HUDEP-2 (cell line): ENCODE measurements around the gene MYH16.
"Not testable (repeated sequence)": the region's sequence is repeated elsewhere in the genome, so short reads cannot be mapped to it uniquely, and the experiment has no call there.

ENCODE experiments used
- DNase-seq, 76 experiments: peaks; one replicate each; lab custom pipeline; 2025; ENCODE audit not compliant: unreplicated experiment in 76 of 76; lab: John Stamatoyannopoulos, UW

The MYH16 gene

DNA sequence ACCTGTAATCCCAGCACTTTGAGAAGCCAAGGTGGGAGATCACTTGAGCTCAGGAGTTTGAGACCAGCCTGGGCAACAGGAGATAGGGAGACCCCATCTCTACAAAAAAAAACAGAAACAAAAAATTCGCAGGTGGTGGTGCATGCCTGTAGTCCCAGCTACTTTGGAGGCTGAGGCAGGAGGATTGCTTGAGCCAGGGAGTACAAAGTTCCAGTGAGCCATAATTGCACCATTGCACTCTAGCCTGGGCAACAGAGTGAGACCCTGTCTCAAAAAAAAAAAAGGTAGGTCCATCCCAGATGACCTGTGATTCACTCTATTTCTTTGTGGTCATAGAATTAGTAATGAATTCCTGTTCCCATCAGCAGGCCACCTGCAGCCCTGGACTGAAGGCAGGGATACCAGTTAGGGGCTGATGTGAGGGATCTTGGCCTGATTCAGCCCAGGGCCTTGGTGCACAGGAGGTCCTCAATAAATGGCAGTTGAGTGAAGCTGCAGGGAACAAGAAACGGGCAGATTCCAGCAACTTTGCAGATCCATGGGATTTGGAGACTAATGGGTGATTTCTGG lies at the start of gene MYH16:
MYH16 (plus strand) TSS at position 364 of the 570 bp plus-strand sequence.
- DNase-seq = no peak

GRCh38 chr7:99224263-99224898 lies 48.3 kb upstream of the MYH16 start:
- DNase-seq = peak in 26 of 76 experiments; percentile 2 to 45 (median 16)

DNA sequence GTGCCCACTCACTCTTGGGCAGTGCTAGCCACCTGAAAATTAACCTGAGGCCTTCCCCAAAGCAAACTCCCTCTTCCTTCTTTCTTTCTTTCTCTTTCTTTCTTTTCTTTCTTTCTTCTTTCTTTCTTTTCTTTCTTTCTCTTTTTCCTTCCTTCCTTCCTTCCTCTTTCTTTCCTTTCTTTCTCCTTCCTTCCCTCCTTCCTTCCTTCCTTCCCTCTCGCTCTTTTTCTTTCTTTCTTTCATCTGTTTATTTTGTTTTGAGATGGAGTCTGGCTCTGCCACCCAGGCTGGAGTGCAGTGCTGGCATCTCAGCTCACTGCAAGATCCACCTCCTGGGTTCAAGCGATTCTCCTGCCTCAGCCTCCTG lies 47.8 kb upstream of the MYH16 start:
- no peak for DNase-seq

- no peak for DNase-seq
These were observed 43.4 kb upstream of the MYH16 start for GRCh38 chr7:99229234-99229633.

DNA sequence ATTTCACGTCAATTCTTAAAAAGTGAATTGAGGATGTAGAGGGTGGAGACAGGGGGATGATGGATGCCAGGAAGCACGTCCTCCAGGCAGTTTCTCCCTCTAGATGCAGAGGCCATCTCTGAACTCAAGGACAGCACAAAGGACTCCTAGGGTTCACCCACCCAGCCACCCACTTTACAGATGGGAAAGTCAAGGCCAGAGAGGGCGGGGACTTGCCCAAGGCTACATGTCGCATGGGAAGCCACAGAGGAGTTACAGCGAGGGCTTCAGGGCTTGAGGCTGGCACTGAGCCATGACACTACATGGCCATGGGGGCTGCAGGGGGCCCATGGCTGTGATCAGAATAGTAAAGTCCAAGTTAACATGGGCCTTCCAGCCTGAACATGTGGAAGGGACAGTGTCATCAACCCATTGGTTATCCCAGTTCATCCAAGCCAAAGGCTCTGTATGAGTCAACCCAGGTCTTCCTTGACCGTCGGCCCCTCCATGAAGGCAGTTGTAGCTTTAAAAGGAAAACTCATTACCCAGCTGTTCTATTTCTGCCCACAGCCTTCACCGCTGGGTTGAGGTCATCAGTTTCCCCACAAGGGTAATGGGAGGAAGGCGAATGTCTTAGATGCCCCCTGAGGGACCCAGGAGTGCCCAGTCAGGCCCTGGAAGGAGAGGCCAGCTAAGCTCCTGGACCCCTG lies 40.4 kb upstream of the MYH16 start:
- no peak for DNase-seq

DNA sequence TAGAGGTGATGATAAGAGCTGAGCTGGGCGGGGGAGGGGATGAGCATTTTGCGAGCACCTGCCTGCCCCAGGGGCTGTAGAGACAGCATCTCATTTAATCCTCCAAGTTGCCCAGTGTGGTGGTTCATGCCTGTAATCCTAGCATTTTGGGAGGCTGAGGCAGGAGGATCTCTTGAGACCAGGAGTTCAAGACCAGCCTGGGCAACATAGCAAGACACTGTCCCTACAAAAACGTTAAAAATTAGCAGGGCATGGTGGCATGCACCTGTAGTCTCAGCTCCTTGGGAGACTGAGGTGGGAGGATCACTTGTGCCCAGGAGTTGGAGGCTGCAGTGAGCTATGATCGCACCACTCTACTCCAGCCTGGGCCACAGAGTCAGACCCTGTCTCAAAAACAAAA lies 39.7 kb upstream of the MYH16 start:
- not testable (repeated sequence) for DNase-seq

GRCh38 chr7:99234185-99234584 lies 38.5 kb upstream of the MYH16 start:
- no peak for DNase-seq

GRCh38 chr7:99235925-99236324 lies 36.7 kb upstream of the MYH16 start:
- no peak for DNase-seq

DNA sequence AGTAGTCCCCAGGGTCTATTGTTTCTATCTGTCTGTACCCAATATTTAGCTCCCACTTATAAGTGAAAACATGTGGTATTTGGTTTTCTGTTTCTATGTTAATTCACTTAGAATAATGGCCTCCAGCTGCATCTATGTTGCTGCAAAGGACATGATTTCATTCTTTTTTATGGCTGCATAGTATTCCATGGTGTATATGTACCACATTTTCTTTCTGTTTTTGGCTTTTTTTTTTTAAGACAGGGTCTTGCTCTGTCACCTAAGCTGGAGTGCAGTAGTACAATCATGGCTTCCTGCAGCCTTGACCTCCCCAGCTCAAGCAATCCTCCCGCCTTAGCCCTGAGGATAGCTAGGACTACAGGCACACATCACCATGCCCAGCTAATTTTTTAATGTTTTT lies 34.8 kb upstream of the MYH16 start:
- not testable (repeated sequence) for DNase-seq

- no peak for DNase-seq
These were observed 33.9 kb upstream of the MYH16 start for GRCh38 chr7:99238558-99239341.

DNA sequence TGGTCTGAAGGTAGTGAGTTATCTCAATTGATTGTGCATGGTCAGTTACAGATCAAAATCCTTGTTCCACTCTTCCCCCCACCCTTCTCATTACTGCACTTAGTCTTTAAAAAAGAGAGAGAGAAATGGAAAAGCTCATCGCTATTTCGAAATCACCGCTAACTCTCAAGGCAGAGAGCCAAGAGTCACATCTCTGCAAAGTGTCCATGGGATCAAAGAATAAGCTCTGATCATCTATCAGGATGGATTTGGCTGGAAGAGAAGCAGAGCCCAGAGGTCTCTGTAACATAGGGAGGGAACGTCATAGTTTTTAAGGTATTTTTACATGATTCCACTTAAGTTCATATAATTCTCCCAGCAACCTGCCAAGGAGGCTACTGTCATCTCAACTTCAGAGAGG lies 30.0 kb upstream of the MYH16 start:
- no peak for DNase-seq

DNA sequence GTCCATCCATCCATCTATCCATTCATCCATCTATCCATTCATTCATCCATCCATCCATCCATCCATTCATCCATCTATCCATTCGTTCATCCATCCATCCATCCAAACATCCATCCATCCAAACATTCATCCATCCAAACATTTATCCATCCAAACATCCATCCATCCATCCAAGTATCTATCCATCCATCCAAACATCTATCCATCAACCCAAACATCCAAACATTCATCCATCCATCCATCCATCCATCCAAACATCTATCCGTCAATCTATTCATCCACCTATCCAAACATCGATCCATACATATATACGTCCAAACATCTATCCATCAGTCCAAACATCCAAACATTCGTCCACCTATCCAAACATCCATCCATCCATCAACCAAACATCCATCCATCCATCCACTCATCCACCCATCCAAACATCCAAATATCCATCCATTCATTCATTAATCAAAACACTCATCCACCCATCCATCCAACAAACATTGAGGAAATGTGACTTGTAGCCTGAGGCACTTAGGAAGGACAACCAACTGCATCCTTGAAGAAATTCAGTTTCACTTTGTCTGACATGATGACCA lies 28.8 kb upstream of the MYH16 start:
- DNase-seq = no peak

GRCh38 chr7:99244939-99245338 lies 27.7 kb upstream of the MYH16 start:
- DNase-seq = no peak

- DNase-seq = no peak
These were observed 24.1 kb upstream of the MYH16 start for GRCh38 chr7:99248391-99249095.

- DNase-seq = no peak
These were observed 22.6 kb upstream of the MYH16 start for GRCh38 chr7:99249985-99250575.

DNA sequence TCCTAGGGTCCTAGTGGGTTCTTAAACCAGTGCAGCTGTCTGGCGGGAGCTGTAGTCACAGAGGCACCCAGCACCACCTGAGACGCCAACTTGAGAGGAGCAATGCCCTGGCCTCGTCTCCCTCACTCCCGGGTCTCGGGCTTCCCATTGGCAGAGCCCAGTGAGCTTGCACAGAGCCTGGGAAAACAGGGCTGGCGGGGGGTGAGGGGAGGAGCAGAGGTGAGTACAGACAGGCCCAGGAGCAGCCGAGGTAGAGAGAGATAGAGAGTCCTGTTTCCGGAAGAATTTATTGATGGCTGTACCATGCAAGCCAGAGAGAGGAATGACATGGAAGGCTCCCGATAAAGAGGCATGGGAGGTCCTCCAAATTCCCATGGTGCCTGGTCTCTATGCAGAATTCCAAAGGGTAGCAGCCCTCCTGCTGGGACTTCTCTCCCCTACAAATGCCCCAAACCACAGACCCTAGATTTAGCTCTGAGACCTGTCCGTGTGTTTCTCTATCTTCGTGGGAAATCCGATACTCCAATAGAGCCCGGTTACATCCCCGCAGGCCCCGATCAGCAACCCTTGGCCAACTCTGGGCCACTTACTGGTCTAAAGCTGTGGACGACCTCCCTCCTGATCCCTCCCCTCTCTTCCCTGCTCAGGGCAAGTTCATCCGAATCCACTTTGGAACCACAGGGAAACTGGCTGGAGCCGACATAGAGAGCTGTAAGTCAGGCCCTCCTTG lies 20.3 kb upstream of the MYH16 start:
- no peak for DNase-seq

DNA sequence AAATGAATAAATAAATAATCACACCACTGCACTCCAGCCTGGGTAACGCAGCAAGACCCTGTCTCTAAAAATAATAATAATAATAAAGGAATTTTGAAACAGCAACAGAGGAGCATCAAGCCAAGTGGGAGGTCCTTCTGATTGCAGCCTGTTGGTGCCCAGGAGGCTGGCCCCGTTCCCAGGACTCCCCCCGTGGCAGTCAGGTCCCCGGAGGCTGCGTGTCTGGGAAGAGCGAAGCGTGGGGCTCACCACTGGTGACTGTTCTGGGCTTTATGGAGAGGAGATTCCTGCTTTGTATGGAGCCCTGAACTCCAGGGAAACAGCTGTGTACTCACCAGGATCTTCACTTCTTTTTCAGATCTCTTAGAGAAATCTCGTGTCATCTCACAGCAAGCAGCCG lies 19.3 kb upstream of the MYH16 start:
- DNase-seq = no peak

DNA sequence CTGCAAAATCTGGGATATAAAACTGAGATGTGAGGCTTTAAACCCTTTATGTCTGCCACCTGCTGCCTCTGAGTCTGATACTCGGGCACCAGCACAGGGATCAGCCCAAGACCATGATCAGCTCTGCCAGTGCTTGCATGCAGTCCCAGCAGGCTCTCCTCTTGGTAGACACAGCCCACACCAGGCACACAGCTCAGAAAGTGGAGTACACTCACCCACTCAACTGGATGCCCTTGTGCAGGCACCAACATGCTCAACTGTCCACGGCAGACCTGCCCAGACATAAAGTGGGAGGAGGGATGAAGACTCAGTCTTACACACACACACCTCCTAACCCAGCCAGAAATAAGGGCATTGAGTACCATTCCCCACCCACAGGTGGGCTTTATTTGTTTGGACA lies 18.2 kb upstream of the MYH16 start:
- no peak for DNase-seq

DNA sequence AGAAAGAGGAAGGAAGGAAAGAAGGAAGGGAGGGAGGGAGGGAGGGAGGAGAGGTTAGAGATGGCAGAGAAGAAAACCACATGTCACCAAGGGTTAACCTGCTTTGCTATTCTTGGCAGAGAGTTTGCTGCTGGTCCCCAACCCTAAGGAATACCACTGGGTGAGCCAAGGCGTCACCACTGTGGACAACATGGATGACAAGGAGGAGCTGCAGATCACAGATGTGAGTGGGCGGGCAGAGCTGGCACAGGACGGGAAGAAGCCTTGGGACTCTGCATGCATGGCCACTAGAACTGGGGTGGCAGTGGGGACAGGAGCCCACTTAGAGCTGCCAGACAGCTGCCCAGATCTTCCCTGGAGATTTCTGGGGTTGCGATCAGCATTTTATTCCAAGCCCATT lies 17.2 kb upstream of the MYH16 start:
- DNase-seq = no peak

GRCh38 chr7:99257065-99257464 lies 15.6 kb upstream of the MYH16 start:
- no peak for DNase-seq
